HG03432 (cell line): ENCODE data around the gene ABHD14A.
"Not testable (repeated sequence)": the region's sequence is repeated elsewhere in the genome, so short reads cannot be mapped to it uniquely, and the experiment has no call there.

ENCODE experiments used
- ATAC-seq: cut with Tn5 transposase; IDR thresholded peaks from one replicate; pipeline ENCODE4 v1.9.1; 2021; ENCODE audit warnings: mild to moderate bottlenecking, moderate library complexity; ENCODE audit not compliant: unreplicated experiment

Gene ABHD14A

GRCh38 chr3:51970606-51971300 is 4.1 kb upstream of the ABHD14A start:
- ATAC-seq: no peak

DNA sequence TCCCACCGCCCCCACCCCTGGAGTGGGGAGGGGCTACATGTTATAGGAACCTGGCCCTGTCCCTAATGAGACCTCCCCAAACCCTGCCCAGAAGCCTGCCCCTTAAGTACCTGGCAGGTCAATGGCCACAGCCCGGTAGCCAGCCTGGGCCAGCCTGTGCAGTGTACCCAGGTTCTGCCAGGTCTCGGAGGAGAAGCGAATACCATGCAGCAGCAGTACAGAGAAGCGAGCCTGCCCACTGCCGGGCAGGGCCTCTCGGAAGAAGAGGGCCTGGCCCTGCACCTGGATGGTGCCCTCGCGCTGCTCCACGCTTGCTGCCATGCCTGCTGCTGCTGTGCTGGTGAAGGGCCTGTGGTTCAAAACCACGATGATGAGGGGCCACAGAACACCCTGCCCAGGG is 3.5 kb upstream of the ABHD14A start:
- no peak for ATAC-seq

GRCh38 chr3:51974277-51974962 is 444 bp upstream of the ABHD14A start:
- ATAC-seq: peak; percentile 4

DNA sequence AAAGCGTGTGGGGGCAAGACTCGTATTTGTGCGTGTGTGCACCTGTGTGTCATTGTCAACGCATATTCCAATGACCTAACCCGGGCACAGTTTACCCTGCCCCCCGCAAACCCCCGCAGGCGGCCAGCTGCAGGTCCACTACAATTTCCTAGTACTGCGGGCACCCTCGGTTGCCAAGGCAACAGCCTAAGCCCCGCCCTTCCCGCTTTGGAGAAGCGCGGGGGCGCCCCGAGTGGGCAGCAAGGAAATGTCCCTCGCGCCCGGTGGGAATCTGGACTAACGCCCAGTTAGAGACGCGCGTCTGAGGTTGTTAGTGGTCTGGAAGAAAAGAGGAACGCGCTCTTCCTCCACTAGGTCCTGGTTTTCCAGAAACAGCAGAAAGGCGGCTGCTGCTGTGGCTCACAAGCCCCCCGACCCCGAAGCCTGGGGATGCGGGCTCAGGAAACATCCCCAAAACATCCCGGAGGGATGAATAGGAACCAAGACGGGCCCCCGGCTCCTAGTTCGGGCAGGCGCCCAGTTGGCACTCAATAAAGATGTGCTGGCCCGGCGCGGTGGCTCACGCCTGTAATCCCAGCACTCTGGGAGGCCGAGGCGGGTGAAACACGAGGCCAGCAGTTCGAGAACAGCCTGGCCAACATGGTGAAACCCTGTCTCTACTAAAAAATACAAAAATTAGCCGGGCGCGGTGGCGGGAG is 1.1 kb downstream of the ABHD14A start:
- no peak for ATAC-seq

- no peak for ATAC-seq
Measured at GRCh38 chr3:51977446-51978142, 2.7 kb downstream of the ABHD14A start.

DNA sequence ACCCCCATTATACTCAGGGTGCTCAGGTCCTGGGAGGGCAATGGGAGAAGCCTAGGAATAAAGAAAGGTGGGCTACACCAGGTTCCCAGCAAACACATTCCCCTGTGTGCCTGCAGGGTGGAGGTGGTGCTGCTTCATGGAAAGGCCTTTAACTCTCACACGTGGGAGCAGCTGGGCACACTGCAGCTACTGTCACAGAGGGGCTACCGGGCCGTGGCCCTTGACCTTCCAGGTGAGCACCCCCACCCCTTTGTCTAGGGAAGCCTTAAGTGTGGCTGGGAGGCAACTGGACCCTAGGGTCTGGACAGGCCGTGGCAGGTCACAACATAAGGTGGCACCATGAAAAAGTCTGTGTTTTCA is 3.3 kb downstream of the ABHD14A start:
- ATAC-seq: no peak

- ATAC-seq: no peak
Measured at GRCh38 chr3:51980253-51980652, 5.4 kb downstream of the ABHD14A start.

- ATAC-seq: peak; percentile 49
Measured at GRCh38 chr3:51982352-51982837, 7.5 kb downstream of the ABHD14A start.

GRCh38 chr3:51982838-51983577 is 8.1 kb downstream of the ABHD14A start, which contains the start of gene ACY1:
ACY1 (plus strand) TSS chr3:51983535; CDS start chr3:51984065, 530 bp downstream.
- peak; percentile 76 for ATAC-seq

DNA sequence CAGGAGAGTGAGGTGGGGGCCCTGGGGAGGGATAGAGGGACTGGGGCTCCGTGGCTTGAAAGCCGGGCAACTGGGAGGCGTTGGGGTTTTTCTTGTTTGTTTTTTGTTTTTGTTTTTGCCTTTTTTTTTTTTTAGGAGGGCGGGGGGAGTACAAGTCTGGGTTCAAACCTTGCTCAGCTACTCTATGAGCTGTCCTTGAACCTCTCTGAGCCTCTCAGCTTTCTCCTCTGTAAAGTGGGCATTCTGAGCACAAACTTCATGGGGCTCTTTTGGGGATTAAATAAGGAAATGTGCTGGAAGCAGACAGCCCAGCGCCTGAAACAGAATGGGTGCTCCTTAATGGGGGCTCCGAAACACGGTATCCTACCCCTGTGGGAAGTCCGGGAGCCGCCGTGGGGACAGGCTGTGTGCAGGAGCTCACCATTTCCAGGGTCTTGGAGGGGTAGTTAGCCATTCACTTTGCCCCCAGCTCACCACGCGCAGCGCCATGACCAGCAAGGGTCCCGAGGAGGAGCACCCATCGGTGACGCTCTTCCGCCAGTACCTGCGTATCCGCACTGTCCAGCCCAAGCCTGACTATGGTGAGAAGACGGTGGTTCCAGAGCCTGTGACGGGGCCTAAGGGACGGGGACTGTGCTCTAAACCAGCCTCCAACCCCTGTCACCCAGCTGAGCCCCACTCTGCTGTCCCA is 8.9 kb downstream of the ABHD14A start:
- ATAC-seq: no peak

GRCh38 chr3:51984269-51984647 is 9.4 kb downstream of the ABHD14A start:
- ATAC-seq: no peak

- ATAC-seq: no peak
Measured at GRCh38 chr3:51985063-51985462, 10.2 kb downstream of the ABHD14A start.

DNA sequence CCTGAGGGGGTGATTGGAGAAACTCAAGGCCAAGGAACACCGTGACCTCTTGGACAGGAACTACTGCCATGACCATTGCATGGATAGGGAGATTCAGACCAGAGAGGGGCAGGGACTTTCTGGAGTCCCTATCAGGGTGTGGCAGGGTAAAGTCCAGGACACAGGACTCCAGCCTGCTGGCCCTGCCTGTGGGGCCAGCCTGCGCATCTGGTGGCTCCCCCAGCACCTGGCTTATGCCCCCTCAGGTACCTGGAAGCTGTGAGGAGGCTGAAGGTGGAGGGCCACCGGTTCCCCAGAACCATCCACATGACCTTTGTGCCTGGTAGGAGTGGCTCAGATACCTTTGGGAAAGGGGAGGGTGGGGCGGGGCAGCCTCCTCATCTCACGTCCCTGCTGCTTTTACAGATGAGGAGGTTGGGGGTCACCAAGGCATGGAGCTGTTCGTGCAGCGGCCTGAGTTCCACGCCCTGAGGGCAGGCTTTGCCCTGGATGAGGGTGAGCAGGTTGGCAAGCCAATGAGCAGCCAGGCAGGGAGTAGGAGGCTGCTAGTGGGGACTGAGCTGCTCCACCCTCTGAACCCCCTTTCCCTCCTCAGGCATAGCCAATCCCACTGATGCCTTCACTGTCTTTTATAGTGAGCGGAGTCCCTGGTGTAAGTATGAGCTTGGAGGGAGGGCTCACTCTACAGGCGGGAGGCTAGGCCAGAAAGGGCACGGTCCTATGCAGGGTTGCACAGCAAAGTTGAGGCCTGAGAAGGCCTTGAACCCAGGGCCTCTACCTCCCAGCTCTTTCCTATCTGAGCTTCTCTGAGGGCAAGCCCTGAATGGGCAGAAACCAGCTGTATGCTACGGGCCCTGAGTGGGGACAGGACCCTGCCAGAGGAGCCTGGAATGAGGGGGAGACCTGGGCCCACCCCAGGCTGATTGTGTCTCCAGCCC is 11.4 kb downstream of the ABHD14A start:
- no peak for ATAC-seq

- ATAC-seq: no peak
Measured at GRCh38 chr3:51987568-51987967, 12.7 kb downstream of the ABHD14A start.

DNA sequence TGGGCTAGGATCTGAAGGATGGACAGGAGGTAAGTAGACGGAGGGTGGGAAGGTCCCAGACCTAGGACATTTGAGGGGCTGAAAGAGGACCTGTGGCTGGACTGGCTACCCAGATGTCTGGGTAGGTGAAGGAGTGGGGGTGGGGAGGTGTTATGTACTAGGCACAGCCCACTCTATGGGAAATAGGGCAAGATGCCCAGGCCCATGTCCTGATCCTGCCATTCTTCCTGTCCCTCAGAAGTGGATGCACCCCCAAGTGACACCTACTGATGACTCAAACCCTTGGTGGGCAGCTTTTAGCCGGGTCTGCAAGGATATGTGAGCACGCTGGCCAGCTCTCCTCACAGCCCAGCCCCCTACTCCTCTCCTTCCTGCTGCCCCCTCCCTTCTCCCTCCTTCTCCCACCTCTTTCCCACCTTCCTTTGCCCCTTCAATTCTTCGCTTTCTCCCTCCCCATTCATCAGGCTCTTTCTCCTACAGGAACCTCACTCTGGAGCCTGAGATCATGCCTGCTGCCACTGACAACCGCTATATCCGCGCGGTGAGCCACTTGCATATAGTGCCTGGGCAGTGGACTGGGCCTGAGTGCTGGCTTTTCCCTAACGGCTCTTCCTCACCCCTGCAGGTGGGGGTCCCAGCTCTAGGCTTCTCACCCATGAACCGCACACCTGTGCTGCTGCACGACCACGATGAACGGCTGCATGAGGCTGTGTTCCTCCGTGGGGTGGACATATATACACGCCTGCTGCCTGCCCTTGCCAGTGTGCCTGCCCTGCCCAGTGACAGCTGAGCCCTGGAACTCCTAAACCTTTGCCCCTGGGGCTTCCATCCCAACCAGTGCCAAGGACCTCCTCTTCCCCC is 13.7 kb downstream of the ABHD14A start:
- no peak for ATAC-seq

DNA sequence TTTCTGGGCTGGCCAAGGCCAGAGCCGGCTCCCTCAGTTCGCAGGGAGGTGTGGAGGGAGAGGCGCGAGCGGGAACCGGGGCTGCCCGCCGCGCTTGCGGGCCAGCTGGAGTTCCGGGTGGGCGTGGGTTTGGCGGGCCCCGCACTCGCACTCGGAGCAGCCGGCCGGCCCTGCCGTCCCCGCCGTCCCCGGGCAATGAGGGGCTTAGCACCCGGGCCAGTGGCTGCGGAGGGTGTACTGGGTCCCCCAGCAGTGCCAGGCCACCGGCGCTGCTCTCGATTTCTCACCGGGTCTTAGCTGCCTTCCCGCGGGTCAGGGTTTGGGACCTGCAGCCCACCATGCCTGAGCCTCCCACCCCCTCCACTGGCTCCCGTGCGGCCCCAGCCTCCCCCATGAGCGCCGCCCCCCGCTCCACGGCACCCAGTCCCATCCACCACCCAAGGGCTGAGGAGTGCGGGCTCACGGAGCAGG is 15.7 kb downstream of the ABHD14A start:
- ATAC-seq: not testable (repeated sequence)

DNA sequence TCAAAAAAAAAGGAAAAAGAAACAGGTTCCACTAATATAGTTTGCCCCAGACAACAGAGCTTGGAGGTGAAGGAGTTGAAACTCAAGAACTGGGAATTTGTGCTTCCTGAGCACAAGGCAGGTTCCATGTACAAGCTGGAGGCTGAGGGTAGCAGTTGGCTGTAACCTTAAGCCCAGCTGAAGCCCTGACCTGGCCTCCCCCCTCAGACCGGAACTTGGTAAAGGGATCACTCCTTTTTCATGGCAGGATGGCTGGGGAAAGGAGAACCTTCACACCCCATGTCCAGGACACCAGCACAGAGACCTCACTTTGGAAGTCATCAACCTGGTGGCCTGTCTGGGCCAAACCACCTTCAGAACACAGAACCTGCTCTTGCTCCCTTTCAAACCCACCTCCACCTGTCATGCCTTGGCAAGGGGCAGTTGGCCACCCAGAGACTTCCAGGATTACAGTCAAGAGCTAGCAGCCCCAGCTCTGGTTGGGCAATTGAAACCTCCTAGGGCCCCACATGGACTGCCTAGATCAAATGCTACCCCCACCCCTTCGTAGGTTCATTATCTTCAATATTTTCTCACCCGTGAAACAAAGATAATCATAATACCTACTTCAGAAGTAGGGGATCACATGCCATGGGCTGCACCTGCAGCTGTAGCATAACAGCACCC is 17.3 kb downstream of the ABHD14A start:
- ATAC-seq: no peak
